HG03103 (cell line): ENCODE data around the gene SCN8A.

ENCODE experiments used
- ATAC-seq: cut with Tn5 transposase; IDR thresholded peaks from one replicate; pipeline ENCODE4 v1.9.1; 2021; ENCODE audit warnings: low read depth; ENCODE audit not compliant: unreplicated experiment

Gene SCN8A

DNA sequence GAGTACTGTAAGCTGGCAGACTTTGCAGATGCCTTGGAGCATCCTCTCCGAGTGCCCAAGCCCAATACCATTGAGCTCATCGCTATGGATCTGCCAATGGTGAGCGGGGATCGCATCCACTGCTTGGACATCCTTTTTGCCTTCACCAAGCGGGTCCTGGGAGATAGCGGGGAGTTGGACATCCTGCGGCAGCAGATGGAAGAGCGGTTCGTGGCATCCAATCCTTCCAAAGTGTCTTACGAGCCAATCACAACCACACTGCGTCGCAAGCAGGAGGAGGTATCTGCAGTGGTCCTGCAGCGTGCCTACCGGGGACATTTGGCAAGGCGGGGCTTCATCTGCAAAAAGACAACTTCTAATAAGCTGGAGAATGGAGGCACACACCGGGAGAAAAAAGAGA is 215.9 kb downstream of the SCN8A start:
- no peak for ATAC-seq

GRCh38 chr12:51809193-51809592 is 218.2 kb downstream of the SCN8A start:
- no peak for ATAC-seq

GRCh38 chr12:51811203-51812202 is 220.5 kb downstream of the SCN8A start:
- ATAC-seq = no peak

GRCh38 chr12:51812871-51813270 is 221.8 kb downstream of the SCN8A start:
- ATAC-seq = no peak

DNA sequence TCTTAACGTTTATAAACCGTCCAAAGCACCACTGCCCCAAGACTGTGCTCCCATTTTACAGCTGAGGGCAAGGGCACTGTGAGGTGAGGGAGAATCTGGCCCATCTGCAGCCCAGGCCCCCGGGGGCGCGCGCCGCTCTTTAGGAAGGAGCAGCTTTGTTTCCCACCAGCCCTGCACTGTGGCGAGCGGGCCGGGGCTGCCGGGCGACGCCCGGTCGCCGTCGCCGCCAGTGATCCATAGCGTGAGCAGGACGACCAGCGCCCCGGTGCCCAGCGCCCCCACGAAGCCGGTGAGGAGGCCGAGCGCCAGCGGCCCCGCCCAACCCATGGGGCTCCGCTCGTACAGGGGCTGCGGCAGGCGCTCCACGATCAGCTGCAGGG is 222.9 kb downstream of the SCN8A start:
- no peak for ATAC-seq

GRCh38 chr12:51814311-51815088 is 223.5 kb downstream of the SCN8A start:
- no peak for ATAC-seq

DNA sequence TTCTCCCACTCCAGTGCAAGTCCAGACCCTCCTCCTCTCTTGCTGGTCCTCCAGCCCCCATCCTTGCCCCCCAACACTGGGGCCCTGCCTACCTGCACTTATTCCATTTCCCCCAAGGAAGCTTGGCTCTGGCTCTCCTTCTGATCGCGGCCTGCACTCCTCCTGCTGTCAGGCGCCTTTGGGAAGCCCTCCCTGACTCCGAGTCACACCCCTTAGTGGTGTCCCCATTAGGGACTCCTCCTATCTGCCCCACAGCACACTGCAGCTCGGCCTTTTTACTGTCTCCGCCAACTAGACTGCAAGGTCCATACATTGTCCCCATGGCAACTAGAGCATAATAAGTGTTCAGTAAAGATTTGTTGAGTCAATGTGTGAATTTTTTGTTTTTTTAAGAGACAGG is 224.5 kb downstream of the SCN8A start:
- no peak for ATAC-seq

- ATAC-seq = no peak
Observed at GRCh38 chr12:51817027-51817953, 226.3 kb downstream of the SCN8A start.

DNA sequence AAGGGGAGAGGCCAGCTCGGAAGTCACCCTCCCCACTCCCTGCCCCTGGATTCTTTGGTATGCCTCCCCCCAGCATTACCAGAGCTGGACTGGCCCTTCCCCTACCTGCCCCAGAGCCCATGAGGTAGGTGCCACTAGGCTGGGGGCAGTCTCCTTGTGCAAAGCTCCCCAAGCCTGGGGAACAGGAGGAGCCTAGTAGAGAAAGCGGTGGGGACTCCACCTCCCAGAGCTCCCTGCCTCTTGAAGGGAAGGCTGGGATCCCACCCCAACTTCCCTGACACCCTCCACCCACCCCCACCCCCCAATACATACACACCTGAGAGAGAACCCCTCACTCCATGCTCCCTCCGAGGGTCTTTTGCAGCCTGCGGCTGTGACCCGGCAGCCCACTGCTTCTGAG is 227.1 kb downstream of the SCN8A start:
- no peak for ATAC-seq

- ATAC-seq = no peak
Observed at GRCh38 chr12:51818566-51819300, 227.7 kb downstream of the SCN8A start.

DNA sequence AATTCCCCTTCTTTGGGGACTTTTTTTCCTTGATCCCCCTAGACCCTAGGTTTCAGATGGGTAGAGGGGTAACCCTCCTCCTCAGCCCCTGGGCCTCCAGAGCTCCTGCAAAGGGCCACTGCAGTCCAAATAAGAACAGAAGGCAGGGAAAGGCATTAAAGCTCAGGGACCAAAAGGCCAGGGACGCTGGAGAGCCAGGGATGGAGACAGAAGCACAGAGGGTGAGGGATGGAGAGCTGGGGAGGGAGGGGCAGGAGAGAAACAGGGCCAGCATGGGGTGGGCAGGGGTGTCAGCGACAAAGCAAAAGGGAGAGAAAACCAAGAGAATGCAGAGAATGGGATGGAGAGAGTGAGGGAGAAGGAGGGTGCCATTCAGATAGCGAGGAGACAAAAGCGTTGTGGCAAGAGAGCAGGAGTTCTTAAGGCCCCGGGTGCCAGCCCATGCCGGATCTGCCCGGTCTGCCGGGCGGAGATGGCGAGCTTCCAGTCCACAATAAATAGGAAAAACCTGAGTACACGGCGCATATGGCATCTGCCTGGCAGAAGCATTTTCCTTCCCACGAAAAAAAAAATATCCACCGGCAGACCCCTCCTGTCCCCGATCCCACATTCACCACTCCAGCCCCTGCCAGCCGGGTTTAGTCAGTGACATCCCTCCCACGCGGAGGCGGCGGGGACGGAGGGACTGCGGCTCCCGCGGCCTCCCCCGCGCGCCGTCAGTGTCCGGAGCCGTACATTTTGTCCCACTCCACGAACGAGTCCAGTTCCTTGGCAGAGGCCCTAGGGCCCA is 228.9 kb downstream of the SCN8A start:
- no peak for ATAC-seq

DNA sequence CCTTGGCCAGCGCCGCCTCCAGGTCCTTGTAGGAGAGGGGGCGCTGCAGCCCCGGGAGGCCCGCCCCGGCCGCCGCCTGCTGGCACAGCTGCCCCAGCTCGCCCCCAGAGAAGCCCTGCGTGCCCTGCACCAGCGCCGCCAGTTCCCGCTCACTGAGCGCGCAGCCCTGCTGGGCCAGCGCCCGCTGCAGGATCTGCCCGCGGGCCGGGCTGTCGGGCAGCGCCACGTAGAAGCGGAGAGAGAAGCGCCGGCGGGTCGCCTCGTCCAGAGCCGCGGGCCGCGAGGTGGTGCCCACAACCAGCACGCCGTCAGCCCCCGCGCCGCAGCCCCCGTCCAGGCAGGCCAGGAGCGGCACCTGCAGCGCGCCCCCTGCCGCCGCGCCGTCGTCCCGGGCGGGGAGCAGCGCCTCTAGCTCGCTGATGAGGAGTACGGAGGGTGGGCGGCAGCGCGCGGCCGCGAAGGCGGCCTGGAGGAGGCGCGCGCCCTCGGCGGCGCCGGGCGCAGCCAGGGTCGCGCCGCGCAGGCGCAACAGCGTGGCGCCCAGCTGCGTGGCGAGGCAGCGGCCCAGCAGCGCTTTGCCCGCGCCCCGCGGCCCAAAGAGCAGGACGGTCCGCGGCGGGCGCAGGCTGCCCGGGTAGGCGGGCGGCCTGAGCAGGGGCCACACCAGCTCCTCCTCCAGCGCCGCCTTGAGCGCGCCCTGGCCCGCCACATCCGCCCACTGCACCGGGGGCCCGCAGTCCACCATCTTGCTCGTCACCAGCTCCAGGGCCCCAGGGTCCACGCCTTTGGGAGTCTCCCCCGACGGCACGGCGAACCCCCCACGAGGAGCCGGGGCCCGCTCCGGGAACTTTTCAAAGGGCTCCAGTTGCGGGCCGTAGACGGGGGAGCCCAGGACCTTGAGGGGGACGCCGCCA is 229.8 kb downstream of the SCN8A start:
- no peak for ATAC-seq

DNA sequence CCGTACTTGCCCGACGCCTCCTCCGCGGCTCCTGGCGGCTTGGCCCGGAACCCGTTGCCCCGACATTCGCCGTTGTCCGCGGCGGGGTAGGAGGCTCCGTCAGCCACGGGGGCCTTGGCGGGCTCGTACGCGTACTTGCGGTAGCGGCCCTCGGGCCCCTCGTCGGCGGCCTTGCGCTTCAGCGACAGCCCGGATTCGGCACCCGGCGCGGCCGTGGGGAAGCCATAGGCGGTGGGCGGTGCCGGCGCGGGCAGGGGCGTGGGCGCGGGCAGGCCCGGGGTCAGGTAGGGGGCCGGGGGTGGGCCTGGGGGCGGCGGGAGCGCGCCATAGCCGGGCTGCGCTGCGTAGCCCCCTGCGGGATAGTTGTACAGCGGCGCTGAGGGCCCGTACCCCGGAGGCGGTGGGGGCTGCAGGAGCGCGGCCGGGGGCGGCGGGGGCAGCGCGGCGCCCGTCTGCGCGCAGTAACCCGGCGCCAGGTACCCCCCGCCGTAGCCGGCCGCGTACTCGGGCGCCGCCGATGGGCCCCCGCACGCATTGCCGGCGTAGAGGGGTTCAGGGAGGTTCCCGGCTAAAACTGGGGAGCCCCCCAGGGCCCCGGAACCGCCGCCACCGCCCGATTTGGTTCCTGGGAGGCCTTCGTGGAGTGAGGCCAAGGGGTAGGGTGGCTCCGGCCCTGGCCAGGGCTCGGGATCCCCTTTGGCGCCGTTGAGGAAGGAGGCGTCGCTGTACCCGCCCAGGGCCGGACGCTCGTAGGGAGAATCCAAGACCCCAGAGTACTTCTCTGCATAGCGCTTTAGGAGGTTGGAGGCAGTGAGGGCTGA is 230.6 kb downstream of the SCN8A start:
- ATAC-seq = no peak

DNA sequence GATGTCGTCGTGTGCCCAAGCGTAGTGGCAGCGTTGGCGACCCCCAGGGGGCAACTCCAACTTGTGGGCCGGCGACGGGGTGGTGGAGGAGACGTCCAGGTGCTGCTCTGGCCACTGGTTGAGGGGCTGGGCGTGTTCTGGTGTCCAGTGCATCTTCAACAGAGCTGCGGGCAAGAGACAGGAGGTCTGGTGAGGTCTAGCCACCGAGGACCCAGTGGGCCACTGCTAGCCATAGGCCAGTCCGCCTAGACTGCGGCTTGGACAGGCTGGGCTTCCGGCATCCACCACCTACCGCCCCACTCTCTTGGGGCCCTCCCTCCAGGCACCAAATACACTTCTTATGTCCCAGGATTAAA is 231.2 kb downstream of the SCN8A start:
- no peak for ATAC-seq

DNA sequence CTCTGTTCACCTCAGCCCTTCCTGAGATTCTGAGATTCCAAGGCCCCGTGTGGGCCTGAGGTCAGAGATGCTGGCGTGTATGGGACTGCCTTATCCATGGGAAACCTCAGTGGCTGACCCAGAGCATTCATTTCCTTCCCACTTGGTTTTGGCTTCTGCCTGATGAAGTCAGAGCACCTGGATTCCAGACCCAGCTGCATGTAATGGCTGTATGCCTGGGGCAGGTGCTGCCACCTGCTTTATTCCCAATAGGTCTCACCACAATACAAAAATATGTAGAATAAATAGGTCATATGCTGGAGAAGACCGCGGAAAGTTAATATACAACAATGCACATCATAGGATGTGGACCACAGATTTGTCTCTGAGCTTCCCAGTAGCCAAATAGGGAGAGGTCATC is 231.9 kb downstream of the SCN8A start:
- ATAC-seq = no peak

- ATAC-seq = no peak
Observed at GRCh38 chr12:51823875-51824565, 233.0 kb downstream of the SCN8A start.

DNA sequence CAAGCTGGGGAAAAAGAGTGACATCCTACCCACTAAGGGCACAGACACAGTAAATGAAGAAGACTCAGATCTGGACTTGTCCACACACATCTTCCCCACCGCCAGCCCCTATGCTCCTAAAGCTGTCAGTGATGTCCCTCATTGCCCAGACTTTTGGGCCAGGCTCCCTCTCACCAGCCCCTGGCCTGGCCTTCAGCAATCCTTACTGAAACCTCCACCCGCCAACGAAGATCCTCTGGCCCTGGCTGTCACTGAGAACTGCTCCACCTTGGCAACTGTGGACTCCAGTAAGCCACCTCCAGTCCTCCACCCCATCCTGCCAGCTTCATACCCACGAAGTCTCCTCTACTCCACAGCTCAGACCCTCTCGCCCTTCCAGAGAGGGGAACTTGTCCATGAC is 234.2 kb downstream of the SCN8A start:
- no peak for ATAC-seq
